ENCODE data around the gene TSC2. TPM values are rescaled to one million over a fixed set of nuclear protein-coding genes. Genes with fewer than 3 reads are reported as not detected.
A peak's percentile ranks its signal among the peaks of the same experiment; 100 is the strongest.

Gene TSC2
- total RNA-seq, 1 donor from 2014 or later: 215 TPM

GRCh38 chr16:2029350-2029749, 18.4 kb upstream of the TSC2 start:
- Mint-ChIP-seq H3K27me3 (ENCODE audit: unreplicated experiment) (peaks cover 10% of the 10 kb centered on the region), H3K36me3 (ENCODE audit: unreplicated experiment) (no peaks in the 10 kb centered on the region), H3K9me3 (ENCODE audit: unreplicated experiment) (peaks cover 5% of the 10 kb centered on the region), H3K27ac (ENCODE audit: unreplicated experiment) (no peak overlapping the region), H3K4me1 (ENCODE audit: low read depth, unreplicated experiment) (peaks cover 4% of the 10 kb centered on the region), H3K4me3 (ENCODE audit: unreplicated experiment) (no peak overlapping the region)
- DNase-seq: no peak
- TF ChIP-seq, protein P1, sequence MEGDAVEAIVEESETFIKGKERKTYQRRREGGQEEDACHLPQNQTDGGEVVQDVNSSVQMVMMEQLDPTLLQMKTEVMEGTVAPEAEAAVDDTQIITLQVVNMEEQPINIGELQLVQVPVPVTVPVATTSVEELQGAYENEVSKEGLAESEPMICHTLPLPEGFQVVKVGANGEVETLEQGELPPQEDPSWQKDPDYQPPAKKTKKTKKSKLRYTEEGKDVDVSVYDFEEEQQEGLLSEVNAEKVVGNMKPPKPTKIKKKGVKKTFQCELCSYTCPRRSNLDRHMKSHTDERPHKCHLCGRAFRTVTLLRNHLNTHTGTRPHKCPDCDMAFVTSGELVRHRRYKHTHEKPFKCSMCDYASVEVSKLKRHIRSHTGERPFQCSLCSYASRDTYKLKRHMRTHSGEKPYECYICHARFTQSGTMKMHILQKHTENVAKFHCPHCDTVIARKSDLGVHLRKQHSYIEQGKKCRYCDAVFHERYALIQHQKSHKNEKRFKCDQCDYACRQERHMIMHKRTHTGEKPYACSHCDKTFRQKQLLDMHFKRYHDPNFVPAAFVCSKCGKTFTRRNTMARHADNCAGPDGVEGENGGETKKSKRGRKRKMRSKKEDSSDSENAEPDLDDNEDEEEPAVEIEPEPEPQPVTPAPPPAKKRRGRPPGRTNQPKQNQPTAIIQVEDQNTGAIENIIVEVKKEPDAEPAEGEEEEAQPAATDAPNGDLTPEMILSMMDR (IDR thresholded peaks at IDR 0.05; ENCODE audit: partially characterized antibody, unreplicated experiment): no peak

DNA sequence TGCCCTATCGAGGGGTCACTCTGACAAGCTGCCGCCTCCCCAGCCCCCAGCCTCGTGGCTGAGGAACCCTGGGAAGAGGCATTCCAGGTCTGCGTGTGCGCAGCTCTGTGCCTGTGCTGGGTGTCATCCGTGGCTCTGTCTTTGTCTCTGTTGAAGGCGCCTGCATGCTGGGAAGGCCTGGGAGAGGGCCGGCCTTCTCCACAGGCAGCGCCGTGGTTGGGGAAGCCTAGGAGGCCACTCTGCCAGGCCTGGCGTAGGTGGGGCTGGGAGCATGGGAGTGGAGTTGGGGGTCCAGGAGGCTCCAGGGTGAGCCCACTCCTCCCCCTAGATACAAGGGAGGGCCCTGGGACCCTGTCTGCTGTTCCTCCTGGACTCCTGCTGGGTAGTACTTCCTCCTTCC, 17.7 kb upstream of the TSC2 start:
- no peak for DNase-seq
- H3K27me3 Mint-ChIP-seq (ENCODE audit: unreplicated experiment): peaks cover 12% of the 10 kb centered on the region
- peaks cover 9% of the 10 kb centered on the region for H3K9me3 Mint-ChIP-seq (ENCODE audit: unreplicated experiment)
- H3K36me3 Mint-ChIP-seq (ENCODE audit: unreplicated experiment): no peaks in the 10 kb centered on the region
- no peak overlapping the region for H3K4me3 Mint-ChIP-seq (ENCODE audit: unreplicated experiment)
- H3K4me1 Mint-ChIP-seq (ENCODE audit: low read depth, unreplicated experiment): peaks cover 4% of the 10 kb centered on the region
- H3K27ac Mint-ChIP-seq (ENCODE audit: unreplicated experiment): no peak overlapping the region
- TF ChIP-seq, protein P1 (IDR thresholded peaks at IDR 0.05; ENCODE audit: partially characterized antibody, unreplicated experiment): no peak

DNA sequence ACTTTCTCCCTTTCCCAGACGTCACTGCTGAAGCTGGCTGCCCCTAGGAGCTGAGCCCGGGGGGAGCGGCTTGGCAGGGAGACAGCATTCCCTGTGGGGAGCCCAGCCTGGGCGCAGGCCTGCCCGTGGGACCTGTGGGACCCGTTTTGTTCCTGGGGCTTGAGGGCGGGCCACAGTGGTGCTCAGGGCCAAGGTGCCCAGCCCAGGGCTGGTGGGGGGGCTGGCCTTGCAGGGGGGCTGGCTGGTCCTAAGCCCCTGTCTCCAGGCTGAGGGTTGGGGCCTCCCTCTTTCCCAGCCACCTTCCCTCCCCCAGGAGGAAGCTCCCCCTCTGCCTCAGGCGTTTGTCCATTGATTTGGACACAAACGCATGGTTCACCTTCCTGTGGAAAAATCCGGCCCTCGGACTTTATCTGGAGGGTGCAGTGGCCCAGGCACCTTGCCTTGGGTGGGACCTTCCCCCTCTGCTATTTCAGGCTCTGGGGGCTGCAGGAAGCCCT, 16.7 kb upstream of the TSC2 start:
- TF ChIP-seq, protein P1 (IDR thresholded peaks at IDR 0.05; ENCODE audit: partially characterized antibody, unreplicated experiment): no peak
- Mint-ChIP-seq H3K4me3 (ENCODE audit: unreplicated experiment) (no peak overlapping the region), H3K4me1 (ENCODE audit: low read depth, unreplicated experiment) (peaks cover 4% of the 10 kb centered on the region), H3K27me3 (ENCODE audit: unreplicated experiment) (peaks cover 8% of the 10 kb centered on the region), H3K27ac (ENCODE audit: unreplicated experiment) (no peak overlapping the region), H3K36me3 (ENCODE audit: unreplicated experiment) (no peaks in the 10 kb centered on the region), H3K9me3 (ENCODE audit: unreplicated experiment) (peaks cover 9% of the 10 kb centered on the region)
- DNase-seq: no peak

DNA sequence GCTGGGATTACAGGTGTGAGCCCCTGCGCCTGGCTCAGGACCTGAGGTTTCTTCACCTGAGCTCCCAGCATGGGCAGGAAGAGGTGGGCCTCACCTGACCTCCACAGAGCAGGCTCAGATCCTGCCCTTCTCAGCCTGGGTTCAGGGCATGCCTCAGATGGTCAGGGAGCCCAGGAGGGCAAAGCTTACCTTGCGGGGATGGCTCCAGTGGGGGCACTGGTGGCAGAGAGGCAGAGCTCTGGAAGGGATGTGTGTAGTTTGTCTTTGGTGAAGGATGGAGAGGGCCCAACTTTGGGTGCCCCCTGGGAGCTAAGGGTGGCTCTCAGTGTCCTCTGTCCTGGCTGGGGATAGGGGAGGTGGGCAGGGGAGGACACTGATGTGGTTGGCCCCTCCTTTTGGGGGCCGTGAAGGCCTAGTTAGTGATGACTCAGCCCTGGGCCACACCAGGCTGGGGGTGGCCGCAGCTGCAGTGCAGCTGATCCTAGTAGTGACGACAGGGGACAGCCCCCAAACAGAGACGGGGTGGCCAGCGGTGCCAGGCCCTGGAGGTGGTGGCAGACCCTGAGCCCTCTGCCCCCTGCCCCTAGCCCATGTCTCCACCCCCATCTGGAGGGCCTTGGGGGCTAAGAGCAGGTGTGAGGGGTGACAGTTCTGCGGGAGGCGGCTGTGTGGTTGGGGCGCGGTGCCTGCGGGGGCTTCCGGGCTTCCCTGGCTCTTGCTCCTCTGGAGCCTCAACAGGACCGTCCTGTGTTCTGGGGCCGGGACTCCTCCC, 15.3 kb upstream of the TSC2 start:
- no peak overlapping the region for H3K27ac Mint-ChIP-seq (ENCODE audit: unreplicated experiment)
- H3K9me3 Mint-ChIP-seq (ENCODE audit: unreplicated experiment): peaks cover 13% of the 10 kb centered on the region
- TF ChIP-seq, protein P1 (IDR thresholded peaks at IDR 0.05; ENCODE audit: partially characterized antibody, unreplicated experiment): no peak
- peak overlapping the region; percentile 42 for H3K4me3 Mint-ChIP-seq (ENCODE audit: unreplicated experiment)
- peaks cover 8% of the 10 kb centered on the region for H3K27me3 Mint-ChIP-seq (ENCODE audit: unreplicated experiment)
- H3K4me1 Mint-ChIP-seq (ENCODE audit: low read depth, unreplicated experiment): peaks cover 2% of the 10 kb centered on the region
- DNase-seq: no peak
- no peaks in the 10 kb centered on the region for H3K36me3 Mint-ChIP-seq (ENCODE audit: unreplicated experiment)

Data from glutamatergic neuron (in vitro differentiated cells).